Left renal cortex interstitium (tissue), 4 donors: ENCODE results near the gene SMAD9. TPM values are rescaled to one million over a fixed set of nuclear protein-coding genes. Genes with fewer than 3 reads are reported as not detected.

ENCODE experiments used
- DNase-seq, 4 donors: peaks; one replicate each; pipeline ENCODE4 v3.0.0-alpha.2; 2013; ENCODE audit warnings: low read depth in 4 of 4, low spot score in 2 of 4, missing footprints in 1 of 4
- polyA plus RNA-seq, 4 donors: library from polyadenylated mRNA; unstranded; fragments of 120-200 nt; gene quantifications; one replicate each; pipeline ENCODE4 v1.2.1, GENCODE V29; 2013; ENCODE audit not compliant: insufficient read length in 4 of 4

The SMAD9 gene
- polyA plus RNA-seq, 4 donors: 29.3 to 36.1 (median 31.2) TPM

GRCh38 chr13:36870050-36870692, 49.9 kb downstream of the SMAD9 start:
- DNase-seq: no peak

- DNase-seq: no peak
Observed at GRCh38 chr13:36866232-36866631, 53.8 kb downstream of the SMAD9 start.

GRCh38 chr13:36865265-36865664, 54.8 kb downstream of the SMAD9 start:
- DNase-seq: no peak

- no peak for DNase-seq
Observed at GRCh38 chr13:36862722-36863121, 57.3 kb downstream of the SMAD9 start.

DNA sequence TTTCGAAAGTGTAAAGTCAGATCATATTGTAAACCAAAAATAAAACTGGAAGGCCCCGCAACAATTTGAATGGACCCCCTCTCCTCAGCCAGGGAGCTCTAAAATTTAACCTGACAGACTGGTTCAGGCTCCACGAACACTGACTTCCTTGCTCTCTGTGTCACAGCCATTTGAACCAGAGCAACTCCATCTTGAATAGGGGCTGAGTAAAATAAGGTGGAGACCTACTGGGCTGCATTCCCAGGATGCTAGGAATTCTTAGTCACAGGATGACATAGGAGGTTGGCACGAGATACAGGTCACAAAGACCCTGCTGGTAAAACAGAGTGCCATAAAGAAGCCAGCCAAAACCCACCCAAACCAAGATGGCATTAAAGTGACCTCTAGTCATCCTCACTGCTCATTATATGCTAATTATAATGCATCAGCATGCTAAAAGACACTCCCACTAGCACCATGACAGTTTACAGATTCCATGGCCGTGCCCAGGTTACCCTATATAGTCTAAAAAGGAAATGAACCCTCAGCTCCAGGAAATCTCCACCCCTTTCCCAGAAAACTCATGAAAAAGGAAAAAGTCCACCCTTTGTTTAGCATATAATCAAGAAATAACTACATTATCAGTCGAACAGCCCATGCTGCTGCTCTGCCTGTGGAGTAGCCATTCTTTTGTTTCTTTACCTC, 57.9 kb downstream of the SMAD9 start:
- DNase-seq: no peak

- DNase-seq: no peak
Observed at GRCh38 chr13:36859259-36859658, 60.8 kb downstream of the SMAD9 start.

GRCh38 chr13:36858290-36858689, 61.7 kb downstream of the SMAD9 start:
- peak in 2 of 4 donors; percentile 11 to 48 for DNase-seq

GRCh38 chr13:36857253-36857652, 62.8 kb downstream of the SMAD9 start:
- DNase-seq: no peak

GRCh38 chr13:36850790-36851438, 69.1 kb downstream of the SMAD9 start:
- no peak for DNase-seq

DNA sequence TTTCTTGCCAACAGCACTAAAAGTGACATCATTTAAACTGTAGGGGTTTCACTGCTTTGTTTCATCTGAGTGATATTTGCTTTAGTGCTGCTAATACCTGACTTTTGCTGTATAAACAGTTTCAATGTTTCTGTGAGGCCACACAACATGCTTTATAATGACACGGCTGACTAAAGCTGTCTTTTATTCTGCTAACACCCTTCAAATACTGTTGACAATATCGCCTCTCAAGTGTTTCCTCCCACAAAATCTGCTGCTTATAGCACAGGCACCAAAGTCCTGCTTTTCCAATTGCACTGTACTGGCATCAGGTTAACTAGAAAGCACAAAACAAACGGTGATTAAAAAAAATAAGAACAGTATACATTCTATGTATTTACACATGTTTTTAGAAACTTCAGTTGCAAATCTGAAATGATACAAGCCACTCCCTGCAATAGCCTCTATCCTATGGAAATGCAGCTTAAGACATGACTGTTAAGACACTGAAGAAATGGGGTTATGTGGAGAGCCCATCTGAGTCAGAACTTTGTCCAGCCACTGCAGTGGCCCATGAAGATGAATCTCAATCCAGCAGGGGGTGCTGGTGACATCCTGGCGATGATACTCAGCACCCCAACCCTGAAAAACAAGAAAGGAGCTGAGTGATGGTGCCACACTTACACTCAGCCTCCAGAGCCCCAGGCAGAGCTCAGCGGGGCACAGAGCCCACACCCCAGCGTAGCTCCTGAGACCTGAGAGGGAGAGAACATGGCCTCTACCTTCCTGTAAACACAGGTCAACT, 71.6 kb downstream of the SMAD9 start:
- DNase-seq: no peak

GRCh38 chr13:36847606-36848005, 72.4 kb downstream of the SMAD9 start:
- DNase-seq: no peak

DNA sequence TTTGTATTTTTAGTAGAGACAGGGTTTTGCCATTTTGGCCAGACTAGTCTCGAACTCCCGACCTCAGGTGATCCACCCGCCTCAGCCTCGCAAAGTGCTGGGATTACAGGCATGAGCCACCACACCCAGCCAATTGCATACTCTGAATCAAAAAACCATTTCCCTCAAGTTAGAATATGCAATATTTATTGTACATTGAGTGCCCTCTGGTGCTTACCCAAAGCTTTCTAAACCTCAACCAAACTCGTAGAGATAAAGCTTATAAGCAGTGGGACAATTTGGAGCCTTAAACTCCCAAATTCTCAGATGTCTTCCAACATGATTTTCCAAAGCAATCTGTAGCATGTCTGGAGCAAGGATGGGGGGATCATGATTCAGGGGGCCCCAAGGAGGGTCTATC, 78.6 kb downstream of the SMAD9 start:
- no peak for DNase-seq

DNA sequence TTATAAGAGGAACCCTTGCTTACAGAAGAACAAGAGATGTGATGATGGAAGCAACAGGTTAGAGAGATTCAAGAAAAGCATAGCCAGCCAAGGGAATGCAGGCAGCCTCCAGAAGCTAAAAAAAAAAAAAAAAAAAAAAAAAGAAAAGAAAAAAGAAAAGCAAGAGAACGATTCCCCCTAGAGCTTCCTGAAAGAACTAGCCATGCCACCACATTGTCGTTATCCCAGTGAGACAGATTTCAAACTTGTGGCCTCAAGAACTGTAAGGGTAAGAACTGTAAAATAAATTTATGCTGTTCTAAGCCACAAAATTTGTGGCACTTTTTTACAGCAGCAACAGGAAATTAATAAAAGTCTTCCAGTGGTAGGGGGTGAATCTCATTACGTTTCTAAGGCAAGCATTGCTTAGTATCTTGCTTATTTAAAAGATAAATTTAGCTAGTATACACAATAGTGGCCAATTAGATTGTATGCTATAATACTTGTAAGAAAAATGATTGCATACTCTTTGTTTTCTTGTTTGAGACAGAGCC, 79.3 kb downstream of the SMAD9 start:
- no peak for DNase-seq

DNA sequence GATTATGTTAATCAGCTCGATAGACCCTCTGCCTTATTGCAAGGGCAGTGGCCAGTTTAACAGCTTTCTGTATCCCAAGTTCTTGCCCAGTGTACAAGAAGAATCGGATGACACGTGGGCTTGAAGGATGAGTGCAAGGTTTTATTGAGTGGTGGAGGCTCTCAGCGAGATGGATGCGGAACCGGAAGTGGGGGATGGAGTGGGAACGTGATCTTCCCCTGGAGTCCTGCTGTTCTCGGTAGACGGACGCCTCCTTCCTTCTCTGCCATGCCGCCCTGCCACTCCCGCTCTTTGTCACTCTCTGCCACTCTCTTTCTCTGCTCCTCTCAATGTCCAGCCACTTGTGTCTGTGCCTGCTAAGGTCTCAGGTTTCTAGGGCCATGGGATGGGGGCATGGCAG, 80.1 kb downstream of the SMAD9 start:
- no peak for DNase-seq

DNA sequence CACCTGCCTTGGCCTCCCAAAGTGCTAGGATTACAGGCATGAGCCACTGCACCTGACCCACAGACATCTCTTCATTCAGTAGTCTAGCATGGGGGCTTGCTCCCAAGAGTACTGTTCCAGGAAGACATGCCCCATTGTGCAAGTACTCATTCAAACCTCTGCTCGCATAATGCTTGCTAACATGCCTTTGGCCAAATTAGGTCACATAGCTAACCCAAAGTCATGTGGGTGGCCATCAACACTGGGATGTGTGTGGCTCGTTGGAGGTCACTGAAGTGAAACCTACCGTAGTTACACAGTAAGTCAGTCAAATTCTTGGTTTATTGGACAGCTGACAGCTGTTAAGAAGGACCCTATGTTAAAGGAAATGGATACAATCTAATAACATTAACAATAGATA, 80.8 kb downstream of the SMAD9 start:
- DNase-seq: no peak

GRCh38 chr13:36837354-36838092, 82.5 kb downstream of the SMAD9 start:
- no peak for DNase-seq

DNA sequence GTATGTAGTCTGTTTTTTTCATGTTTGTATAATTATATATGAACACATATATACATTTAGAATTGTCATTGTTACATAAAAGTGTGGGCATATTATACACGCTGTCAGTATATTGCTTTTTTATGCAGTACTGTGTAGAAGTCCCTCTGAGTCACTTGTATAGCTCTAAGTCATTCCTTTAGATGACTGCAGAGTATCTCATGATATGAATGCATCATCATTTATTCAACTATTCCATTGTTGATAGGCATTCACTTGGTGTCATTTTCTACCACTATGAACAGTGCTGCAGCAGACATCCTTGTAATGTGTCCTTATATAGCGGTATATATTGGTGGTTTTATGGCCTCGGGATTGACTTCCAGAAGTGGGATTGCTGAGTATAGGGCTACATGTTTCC, 85.7 kb downstream of the SMAD9 start:
- DNase-seq: no peak

DNA sequence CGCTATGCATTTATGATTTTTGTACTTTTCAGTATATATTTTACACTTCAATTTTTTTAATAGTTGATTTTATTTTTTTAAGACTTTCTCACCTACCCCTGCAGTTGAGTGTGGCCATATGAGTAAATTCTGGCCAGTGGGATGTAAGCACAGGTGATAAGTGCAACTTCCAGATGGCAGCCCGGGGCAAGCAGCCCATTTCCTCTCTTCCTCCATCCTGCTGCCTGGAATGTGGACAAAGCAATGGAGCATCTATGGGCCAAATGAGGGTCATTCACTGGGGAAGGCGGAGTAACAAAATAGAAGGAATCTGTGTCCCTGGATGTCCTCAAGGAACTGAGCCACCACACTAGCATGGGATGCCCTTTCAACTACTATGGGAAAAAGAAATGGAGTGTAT, 88.7 kb downstream of the SMAD9 start:
- DNase-seq: no peak

- no peak for DNase-seq
Observed at GRCh38 chr13:36829753-36830152, 90.3 kb downstream of the SMAD9 start.

GRCh38 chr13:36822785-36823184, 97.3 kb downstream of the SMAD9 start:
- no peak for DNase-seq
